Muscle layer of colon (tissue), 2 donors: ENCODE measurements around the gene HOOK1.
"Not testable (repeated sequence)": the region's sequence is repeated elsewhere in the genome, so short reads cannot be mapped to it uniquely, and the experiment has no call there.

ENCODE experiments used
- H3K27ac ChIP-seq: one replicate; pipeline ENCODE4 v1.7.0; 2013; ENCODE audit warnings: low read depth, mild to moderate bottlenecking, low read length, moderate library complexity
- H3K27me3 ChIP-seq, 2 donors: one replicate each; pipeline ENCODE4 v1.7.0; 2013; ENCODE audit warnings: low read length in 2 of 2, mild to moderate bottlenecking in 2 of 2; ENCODE audit not compliant: insufficient read depth in 2 of 2, control insufficient read depth in 1 of 2
- H3K36me3 ChIP-seq: one replicate; pipeline ENCODE4 v1.7.0; 2013; ENCODE audit warnings: mild to moderate bottlenecking, low read length; ENCODE audit not compliant: insufficient read depth
- H3K4me1 ChIP-seq: one replicate; pipeline ENCODE4 v1.7.0; 2013; ENCODE audit warnings: mild to moderate bottlenecking, low read length; ENCODE audit not compliant: insufficient read depth
- H3K4me3 ChIP-seq, 2 donors: one replicate each; pipeline ENCODE4 v1.7.0; 2013; ENCODE audit warnings: low read length in 2 of 2, low read depth in 1 of 2, mild to moderate bottlenecking in 1 of 2, moderate library complexity in 1 of 2
- H3K9ac ChIP-seq: one replicate; pipeline ENCODE4 v1.7.0; 2013; ENCODE audit warnings: low read length
- H3K9me3 ChIP-seq: one replicate; pipeline ENCODE4 v1.7.0; 2013; ENCODE audit warnings: mild to moderate bottlenecking, low read length
- donor health status: abdominal sarcoma.
- donor health status: Adenocarcinoma of cecum.

HOOK1 gene

GRCh38 chr1:59901770-59902388, 87.1 kb downstream of the HOOK1 start:
- Histone ChIP-seq H3K4me3 (no peak overlapping the region), H3K27me3 (no peaks in the 10 kb centered on the region), H3K27ac (no peak overlapping the region), H3K9me3 (no peaks in the 10 kb centered on the region), H3K36me3 (no peaks in the 10 kb centered on the region), H3K4me1 (no peaks in the 10 kb centered on the region), H3K9ac (no peak overlapping the region)

GRCh38 chr1:59903141-59903754, 88.5 kb downstream of the HOOK1 start:
- no peaks in the 10 kb centered on the region for H3K36me3 ChIP-seq
- no peaks in the 10 kb centered on the region for H3K4me1 ChIP-seq
- H3K9me3 ChIP-seq: no peaks in the 10 kb centered on the region
- H3K27ac ChIP-seq: no peak overlapping the region
- no peak overlapping the region for H3K4me3 ChIP-seq
- no peaks in the 10 kb centered on the region for H3K27me3 ChIP-seq
- H3K9ac ChIP-seq: no peak overlapping the region

GRCh38 chr1:59906931-59907330, 92.2 kb downstream of the HOOK1 start:
- Histone ChIP-seq H3K9ac (no peak overlapping the region), H3K36me3 (no peaks in the 10 kb centered on the region), H3K27ac (no peak overlapping the region), H3K9me3 (no peaks in the 10 kb centered on the region), H3K4me3 (no peak overlapping the region), H3K4me1 (no peaks in the 10 kb centered on the region), H3K27me3 (no peaks in the 10 kb centered on the region)

GRCh38 chr1:59908084-59908483, 93.3 kb downstream of the HOOK1 start:
- no peak overlapping the region for H3K27ac ChIP-seq
- H3K9me3 ChIP-seq: no peaks in the 10 kb centered on the region
- no peaks in the 10 kb centered on the region for H3K27me3 ChIP-seq
- H3K4me1 ChIP-seq: no peaks in the 10 kb centered on the region
- H3K36me3 ChIP-seq: no peaks in the 10 kb centered on the region
- no peak overlapping the region for H3K9ac ChIP-seq
- H3K4me3 ChIP-seq: no peak overlapping the region

- Histone ChIP-seq H3K27me3 (no peaks in the 10 kb centered on the region), H3K9me3 (no peaks in the 10 kb centered on the region), H3K4me3 (no peak overlapping the region), H3K9ac (no peak overlapping the region), H3K27ac (no peak overlapping the region), H3K4me1 (no peaks in the 10 kb centered on the region), H3K36me3 (no peaks in the 10 kb centered on the region)
Observed at GRCh38 chr1:59908682-59909081, 93.9 kb downstream of the HOOK1 start.

GRCh38 chr1:59914791-59915286, 100.1 kb downstream of the HOOK1 start:
- not testable (repeated sequence) for H3K4me3 ChIP-seq, H3K27ac ChIP-seq, H3K36me3 ChIP-seq, H3K27me3 ChIP-seq, H3K4me1 ChIP-seq, H3K9me3 ChIP-seq, H3K9ac ChIP-seq

- Histone ChIP-seq H3K36me3 (no peaks in the 10 kb centered on the region), H3K9me3 (no peaks in the 10 kb centered on the region), H3K27ac (no peak overlapping the region), H3K27me3 (no peaks in the 10 kb centered on the region), H3K4me3 (no peak overlapping the region), H3K4me1 (no peaks in the 10 kb centered on the region), H3K9ac (no peak overlapping the region)
Observed at GRCh38 chr1:59915516-59915915, 100.8 kb downstream of the HOOK1 start.

- Histone ChIP-seq H3K4me3 (no peak overlapping the region), H3K27ac (no peak overlapping the region), H3K9ac (no peak overlapping the region)
Observed at GRCh38 chr1:59917026-59917784, 102.5 kb downstream of the HOOK1 start.

GRCh38 chr1:59917785-59918180, 103.0 kb downstream of the HOOK1 start:
- H3K4me1 ChIP-seq: no peaks in the 10 kb centered on the region

More at GRCh38 chr1:59917026-59917784, 102.5 kb downstream of the HOOK1 start:
- H3K4me1 ChIP-seq: no peaks in the 10 kb centered on the region
- no peaks in the 10 kb centered on the region for H3K9me3 ChIP-seq
- no peaks in the 10 kb centered on the region for H3K27me3 ChIP-seq
- H3K36me3 ChIP-seq: no peaks in the 10 kb centered on the region

GRCh38 chr1:59919746-59920145, 105.0 kb downstream of the HOOK1 start:
- H3K36me3 ChIP-seq: no peaks in the 10 kb centered on the region
- no peak overlapping the region for H3K27ac ChIP-seq
- no peaks in the 10 kb centered on the region for H3K4me1 ChIP-seq

More at GRCh38 chr1:59917785-59918180, 103.0 kb downstream of the HOOK1 start:
- Histone ChIP-seq H3K9me3 (no peaks in the 10 kb centered on the region), H3K9ac (no peak overlapping the region), H3K4me3 (no peak overlapping the region), H3K27ac (no peak overlapping the region), H3K27me3 (no peaks in the 10 kb centered on the region), H3K36me3 (no peaks in the 10 kb centered on the region)

GRCh38 chr1:59921258-59921899, 106.6 kb downstream of the HOOK1 start:
- H3K27me3 ChIP-seq, H3K27ac ChIP-seq: not testable (repeated sequence)

More at GRCh38 chr1:59919746-59920145, 105.0 kb downstream of the HOOK1 start:
- H3K27me3 ChIP-seq: no peaks in the 10 kb centered on the region
- H3K4me3 ChIP-seq: no peak overlapping the region
- H3K9me3 ChIP-seq: no peaks in the 10 kb centered on the region
- H3K9ac ChIP-seq: no peak overlapping the region

More at GRCh38 chr1:59921258-59921899, 106.6 kb downstream of the HOOK1 start:
- H3K4me3 ChIP-seq, H3K9me3 ChIP-seq, H3K4me1 ChIP-seq, H3K36me3 ChIP-seq, H3K9ac ChIP-seq: not testable (repeated sequence)
